Choroid plexus epithelial cell (primary cell): ENCODE measurements around the gene NFIC.
"Not testable (repeated sequence)": the region's sequence is repeated elsewhere in the genome, so short reads cannot be mapped to it uniquely, and the experiment has no call there.

Experiments used
- DNase-seq: peaks from one replicate; pipeline ENCODE4 v3.0.0-alpha.2; 2010; ENCODE audit warnings: low read depth
- H3K4me3 ChIP-seq: 2 replicates; pipeline ENCODE4 v1.5.1; 2011; ENCODE audit warnings: low read depth, mild to moderate bottlenecking, control low read depth, low read length, moderate library complexity
- TF ChIP-seq, protein P1 (sequence below): conservative IDR thresholded peaks from 2 replicates; pipeline ENCODE4 v1.5.1; 2011; ENCODE audit warnings: low read depth, mild to moderate bottlenecking, control low read depth, inconsistent platforms, low read length, moderate library complexity

Gene NFIC

DNA sequence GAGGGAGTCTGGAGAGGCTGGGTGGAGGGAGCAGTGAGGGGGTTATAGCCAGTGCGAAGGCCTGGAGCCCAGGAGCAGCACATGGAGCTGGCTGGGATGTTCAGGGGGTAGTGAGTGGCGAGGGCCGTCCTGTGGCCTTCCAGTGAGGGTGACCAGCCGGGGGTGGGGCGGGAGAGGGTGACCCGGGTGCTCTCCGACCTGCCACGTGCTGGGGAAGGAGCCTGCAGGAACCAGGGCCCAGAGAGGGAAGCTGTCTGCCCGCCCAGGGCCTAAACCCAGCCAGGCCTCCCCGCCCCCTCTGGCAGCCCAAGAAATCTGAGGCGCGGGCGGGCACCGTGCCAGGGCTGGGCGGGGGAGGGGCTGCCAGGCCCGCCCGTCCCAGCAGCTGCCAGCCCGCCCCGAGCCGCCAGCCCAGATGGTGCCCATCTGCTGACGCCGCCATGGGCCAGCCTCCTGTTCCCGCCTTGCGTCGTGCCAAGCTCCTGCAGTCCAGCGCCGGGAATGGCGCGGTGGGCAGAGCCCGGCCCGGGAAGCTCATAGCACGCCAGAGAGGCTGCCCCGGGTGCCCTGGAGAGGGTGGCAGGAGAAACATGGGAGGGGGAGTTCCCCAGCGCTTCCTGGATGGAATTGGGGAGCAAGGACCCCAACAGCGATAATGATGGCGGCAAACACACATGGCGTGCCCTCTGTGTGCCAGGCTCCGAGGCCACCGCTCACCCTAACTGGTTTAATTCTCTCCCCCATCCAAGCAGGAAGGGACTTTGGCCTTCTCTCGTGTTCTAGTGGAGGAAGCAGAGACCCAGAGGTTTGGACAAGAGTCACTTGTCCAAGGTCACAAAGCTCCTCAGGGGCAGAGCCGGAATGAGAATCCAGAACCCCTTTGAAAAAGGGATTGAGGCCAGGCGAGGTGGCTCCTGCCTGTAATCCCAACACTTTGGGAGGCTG, 21.5 kb downstream of the NFIC start:
- TF ChIP-seq, protein P1, sequence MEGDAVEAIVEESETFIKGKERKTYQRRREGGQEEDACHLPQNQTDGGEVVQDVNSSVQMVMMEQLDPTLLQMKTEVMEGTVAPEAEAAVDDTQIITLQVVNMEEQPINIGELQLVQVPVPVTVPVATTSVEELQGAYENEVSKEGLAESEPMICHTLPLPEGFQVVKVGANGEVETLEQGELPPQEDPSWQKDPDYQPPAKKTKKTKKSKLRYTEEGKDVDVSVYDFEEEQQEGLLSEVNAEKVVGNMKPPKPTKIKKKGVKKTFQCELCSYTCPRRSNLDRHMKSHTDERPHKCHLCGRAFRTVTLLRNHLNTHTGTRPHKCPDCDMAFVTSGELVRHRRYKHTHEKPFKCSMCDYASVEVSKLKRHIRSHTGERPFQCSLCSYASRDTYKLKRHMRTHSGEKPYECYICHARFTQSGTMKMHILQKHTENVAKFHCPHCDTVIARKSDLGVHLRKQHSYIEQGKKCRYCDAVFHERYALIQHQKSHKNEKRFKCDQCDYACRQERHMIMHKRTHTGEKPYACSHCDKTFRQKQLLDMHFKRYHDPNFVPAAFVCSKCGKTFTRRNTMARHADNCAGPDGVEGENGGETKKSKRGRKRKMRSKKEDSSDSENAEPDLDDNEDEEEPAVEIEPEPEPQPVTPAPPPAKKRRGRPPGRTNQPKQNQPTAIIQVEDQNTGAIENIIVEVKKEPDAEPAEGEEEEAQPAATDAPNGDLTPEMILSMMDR: no peak
- H3K4me3 ChIP-seq: no peak overlapping the region
- DNase-seq: no peak

DNA sequence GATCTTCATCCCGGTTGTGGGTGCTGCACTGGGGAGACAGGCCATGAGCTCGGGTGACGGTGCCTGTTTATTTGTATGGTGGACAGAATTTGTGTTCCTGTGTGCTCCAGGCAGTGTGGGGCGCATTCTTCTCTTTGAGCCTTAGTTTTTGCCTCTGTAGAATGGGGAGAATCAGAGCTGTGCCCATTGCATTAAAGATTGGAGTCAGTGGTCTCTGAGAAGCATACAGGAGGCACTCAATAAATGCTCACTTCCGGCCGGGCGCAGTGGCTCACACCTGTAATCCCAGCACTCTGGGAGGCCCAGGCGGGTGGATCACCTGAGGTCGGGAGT, 23.0 kb downstream of the NFIC start:
- H3K4me3 ChIP-seq: no peak overlapping the region
- DNase-seq: no peak
- TF ChIP-seq, protein P1: no peak

DNA sequence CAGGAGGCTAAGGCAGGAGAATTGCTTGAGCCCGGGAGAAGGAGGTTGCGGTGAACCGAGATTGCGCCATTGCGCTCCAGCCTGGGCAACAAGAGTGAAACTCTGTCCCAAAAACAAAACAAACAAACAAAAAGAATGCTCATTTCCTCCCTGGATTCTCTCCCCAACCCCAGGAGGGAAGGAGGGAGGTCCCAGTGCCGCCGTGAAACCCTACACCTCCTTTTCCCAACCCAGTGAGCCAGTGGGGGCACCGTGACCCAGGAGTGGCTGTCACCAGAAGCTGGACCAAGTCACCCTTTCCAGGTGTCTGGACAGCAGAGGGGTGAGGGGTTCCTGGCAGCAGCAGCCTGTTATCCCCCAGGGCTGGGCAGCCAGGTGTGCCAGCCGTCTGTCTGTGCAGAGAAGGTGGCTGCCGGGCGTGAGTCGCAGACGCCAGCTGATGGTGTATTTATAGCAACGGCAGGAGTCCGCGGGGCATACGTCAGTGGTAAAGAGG, 23.5 kb downstream of the NFIC start:
- no peak overlapping the region for H3K4me3 ChIP-seq
- peak; percentile 62 for DNase-seq
- TF ChIP-seq, protein P1: no peak

DNA sequence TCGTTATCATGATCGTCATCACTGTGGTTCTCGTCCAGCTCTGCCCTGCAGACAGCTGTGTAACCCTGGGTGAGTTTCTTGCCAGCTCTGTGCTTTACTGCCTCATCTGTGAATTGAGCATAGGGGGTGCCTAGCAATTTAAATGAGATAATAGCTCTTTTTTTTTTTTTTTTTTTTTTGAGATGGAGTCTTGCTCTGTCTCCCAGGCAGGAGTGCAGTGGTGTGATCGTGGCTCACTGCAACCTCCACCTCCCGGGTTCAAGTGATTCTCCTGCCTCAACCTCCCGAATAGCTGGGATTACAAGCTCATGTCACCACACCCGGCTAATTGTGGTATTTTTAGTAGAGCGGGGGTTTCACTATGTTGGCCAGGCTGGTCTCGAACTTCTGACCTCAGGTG, 25.5 kb downstream of the NFIC start:
- H3K4me3 ChIP-seq, DNase-seq: not testable (repeated sequence)

DNA sequence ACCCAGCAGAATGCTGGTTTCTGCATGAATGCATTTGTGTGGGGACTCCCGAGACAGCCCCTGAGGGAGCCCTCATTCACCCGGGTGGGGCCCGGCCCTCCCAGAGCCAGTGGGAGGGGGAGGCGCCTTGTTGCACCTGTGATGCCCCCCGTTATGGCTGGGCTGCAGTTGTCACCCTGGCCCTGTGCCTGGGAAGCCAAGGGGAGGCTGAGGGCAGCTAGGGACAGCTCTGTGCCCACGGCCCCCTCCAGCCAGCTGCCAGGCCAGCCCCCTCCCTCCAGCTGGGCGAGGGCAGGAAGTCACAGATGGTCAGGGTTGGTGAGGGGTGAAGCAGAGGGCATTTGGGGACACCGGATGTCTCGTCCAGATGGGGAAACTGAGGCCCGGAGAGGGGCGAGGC, 26.1 kb downstream of the NFIC start:
- DNase-seq: no peak

DNA sequence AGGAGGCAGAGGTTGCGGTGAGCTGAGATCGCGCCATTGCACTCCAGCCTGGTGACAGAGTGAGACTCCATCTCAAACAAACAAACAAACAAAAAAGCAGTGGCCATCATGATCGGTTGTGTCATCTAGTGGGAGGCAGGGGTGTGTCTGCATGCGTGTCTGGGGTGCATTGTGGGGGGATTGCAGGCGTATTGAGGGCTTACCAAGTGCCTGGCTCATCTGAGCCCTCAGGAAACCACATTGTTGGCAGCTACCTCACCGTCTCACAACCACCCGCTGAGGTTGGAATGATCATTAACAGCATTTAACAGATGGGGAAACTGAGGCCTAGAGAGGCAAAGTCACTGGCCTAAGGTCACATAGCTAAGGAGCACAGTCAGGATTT, 30.5 kb downstream of the NFIC start:
- no peak overlapping the region for H3K4me3 ChIP-seq
- no peak for DNase-seq
- TF ChIP-seq, protein P1: no peak

More for the DNA sequence above, 26.1 kb downstream of the NFIC start:
- no peak overlapping the region for H3K4me3 ChIP-seq
- TF ChIP-seq, protein P1: no peak

DNA sequence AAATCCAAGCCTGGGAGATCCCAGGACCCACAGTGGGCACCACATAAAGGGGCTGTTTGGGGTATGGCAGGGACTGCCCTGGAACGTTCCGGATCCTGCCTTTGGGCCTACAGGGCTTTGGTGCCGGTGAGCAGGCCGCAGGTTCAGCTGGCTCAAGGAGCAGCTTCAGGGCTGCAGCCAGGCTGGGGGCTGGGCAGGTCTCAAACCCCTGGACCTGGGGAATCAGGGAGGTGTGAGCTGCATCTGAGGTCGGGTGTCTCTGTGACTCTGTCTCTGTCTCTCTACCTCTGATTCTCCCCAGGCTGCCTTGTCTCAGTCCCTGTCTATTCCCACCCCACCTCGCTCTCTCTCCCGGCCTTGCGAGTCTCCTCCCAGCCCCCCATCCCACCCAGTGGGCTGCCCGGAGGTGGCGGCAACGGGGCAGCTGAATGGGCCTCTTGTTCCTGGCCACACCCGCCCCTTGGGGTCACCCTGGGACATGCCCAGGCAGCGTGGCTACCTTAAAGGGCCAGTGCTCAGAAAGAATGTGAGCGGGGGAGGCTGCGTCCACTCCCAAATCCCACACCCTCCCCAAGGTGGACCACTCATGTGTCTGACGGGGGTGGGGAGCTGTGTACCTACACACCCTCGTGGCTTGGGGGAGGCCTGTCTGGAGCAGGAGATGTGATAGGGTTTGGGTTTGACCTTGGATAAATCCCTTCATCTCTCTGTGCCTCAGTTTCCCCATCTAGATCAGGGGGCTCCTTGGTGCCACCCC, 31.1 kb downstream of the NFIC start:
- no peak for DNase-seq
- H3K4me3 ChIP-seq: no peak overlapping the region
- TF ChIP-seq, protein P1: no peak
